ENCODE data around the gene SLC39A13.

Gene SLC39A13

DNA sequence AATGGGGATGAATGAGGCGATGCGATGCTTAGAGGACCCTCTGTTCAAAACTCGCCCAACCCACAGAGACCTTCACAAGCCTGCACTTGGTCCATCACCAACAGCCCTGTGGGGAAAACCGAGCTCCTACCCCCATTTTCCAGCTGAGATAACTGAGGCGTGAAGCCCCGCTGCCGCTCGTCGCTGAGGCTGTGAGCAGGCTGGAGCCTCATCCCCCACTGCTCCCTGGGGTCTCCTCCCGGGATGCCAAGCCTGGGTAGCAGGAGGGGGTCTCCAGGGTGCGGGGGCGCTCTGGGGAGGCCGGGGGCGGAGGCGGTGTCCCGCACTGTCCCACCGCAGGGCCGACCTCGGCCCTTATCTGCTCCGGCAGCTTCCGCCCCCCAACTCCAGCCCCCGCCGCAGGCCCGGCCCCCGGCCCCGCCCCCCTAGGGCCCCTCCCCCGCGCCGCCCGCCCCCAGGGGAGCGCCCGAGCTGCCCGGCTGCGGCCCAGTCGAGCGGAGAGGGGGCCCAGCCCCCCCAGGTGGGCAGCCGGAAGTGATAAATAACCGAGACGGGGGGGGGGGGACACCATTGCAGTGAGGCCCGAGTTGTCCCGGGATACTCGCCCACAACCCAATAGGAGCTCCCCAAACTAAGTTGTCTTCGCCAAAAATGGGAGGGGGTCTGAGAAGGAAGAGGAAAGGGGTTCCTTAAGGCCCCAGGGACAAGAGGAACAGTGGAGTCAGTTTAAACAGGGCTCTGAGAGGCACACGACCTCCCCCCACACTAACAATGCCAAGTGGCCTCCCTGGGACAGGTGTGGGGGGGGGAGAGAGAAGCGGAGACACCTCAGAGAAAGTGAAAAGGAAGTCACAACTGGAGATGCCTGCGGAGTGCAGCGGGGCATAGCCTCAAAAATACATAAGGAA is 8.3 kb upstream of the SLC39A13 start:
- H3K27me3 ChIP-seq (ENCODE audit: insufficient read depth, poor library complexity, severe bottlenecking), result no peaks in the 10 kb centered on the region
- peak in 1 of 2 experiments; percentile 37 for DNase-seq (ENCODE audit: low read depth in 1 of 2, low spot score in 1 of 2)
- peak overlapping the region; percentile 21 for H3K4me3 ChIP-seq (replicated peaks; ENCODE audit: insufficient read depth, low read length)
- H3K27ac ChIP-seq (replicated peaks), result peak overlapping the region; percentile 67
- TF ChIP-seq SPI1 (IDR thresholded peaks at IDR 0.05; ENCODE audit: borderline replicate concordance, low read depth) (no peak), POLR2AphosphoS5 (IDR thresholded peaks at IDR 0.05; ENCODE audit: low read depth) (no peak; the same call in 1 of the 2 replicates), GABPA (IDR thresholded peaks at IDR 0.05; ENCODE audit: low read depth) (no peak)
- TF ChIP-seq, protein P1, sequence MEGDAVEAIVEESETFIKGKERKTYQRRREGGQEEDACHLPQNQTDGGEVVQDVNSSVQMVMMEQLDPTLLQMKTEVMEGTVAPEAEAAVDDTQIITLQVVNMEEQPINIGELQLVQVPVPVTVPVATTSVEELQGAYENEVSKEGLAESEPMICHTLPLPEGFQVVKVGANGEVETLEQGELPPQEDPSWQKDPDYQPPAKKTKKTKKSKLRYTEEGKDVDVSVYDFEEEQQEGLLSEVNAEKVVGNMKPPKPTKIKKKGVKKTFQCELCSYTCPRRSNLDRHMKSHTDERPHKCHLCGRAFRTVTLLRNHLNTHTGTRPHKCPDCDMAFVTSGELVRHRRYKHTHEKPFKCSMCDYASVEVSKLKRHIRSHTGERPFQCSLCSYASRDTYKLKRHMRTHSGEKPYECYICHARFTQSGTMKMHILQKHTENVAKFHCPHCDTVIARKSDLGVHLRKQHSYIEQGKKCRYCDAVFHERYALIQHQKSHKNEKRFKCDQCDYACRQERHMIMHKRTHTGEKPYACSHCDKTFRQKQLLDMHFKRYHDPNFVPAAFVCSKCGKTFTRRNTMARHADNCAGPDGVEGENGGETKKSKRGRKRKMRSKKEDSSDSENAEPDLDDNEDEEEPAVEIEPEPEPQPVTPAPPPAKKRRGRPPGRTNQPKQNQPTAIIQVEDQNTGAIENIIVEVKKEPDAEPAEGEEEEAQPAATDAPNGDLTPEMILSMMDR (IDR thresholded peaks at IDR 0.05; ENCODE audit: insufficient read depth, low read length), result no peak
- TF ChIP-seq, protein P2, sequence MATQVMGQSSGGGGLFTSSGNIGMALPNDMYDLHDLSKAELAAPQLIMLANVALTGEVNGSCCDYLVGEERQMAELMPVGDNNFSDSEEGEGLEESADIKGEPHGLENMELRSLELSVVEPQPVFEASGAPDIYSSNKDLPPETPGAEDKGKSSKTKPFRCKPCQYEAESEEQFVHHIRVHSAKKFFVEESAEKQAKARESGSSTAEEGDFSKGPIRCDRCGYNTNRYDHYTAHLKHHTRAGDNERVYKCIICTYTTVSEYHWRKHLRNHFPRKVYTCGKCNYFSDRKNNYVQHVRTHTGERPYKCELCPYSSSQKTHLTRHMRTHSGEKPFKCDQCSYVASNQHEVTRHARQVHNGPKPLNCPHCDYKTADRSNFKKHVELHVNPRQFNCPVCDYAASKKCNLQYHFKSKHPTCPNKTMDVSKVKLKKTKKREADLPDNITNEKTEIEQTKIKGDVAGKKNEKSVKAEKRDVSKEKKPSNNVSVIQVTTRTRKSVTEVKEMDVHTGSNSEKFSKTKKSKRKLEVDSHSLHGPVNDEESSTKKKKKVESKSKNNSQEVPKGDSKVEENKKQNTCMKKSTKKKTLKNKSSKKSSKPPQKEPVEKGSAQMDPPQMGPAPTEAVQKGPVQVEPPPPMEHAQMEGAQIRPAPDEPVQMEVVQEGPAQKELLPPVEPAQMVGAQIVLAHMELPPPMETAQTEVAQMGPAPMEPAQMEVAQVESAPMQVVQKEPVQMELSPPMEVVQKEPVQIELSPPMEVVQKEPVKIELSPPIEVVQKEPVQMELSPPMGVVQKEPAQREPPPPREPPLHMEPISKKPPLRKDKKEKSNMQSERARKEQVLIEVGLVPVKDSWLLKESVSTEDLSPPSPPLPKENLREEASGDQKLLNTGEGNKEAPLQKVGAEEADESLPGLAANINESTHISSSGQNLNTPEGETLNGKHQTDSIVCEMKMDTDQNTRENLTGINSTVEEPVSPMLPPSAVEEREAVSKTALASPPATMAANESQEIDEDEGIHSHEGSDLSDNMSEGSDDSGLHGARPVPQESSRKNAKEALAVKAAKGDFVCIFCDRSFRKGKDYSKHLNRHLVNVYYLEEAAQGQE (IDR thresholded peaks at IDR 0.05; ENCODE audit: insufficient replicate concordance, low read depth), result no peak

DNA sequence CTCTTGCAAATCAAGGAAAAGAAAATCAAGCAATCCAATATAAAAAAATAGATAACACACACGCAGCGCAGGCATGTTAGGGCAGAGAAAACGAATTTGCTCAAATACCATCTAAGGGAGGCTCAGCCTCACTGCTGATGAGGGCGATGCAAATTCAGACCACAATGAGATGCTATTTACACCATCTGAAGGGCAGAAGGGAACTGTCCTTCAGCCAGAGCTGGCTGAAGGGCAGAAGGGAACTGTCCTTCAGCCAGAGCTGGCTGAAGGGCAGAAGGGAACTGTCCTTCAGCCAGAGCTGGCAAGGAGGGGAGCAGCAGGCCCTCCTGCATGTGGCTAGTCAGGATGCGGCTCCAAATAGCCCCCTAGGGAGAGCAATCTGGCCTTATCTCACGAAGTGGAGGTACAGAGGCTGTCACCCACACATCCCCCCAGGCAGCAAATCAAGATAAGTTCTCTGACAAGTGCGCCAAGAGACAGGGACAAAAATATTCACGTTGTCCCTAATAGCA is 7.6 kb upstream of the SLC39A13 start:
- H3K4me3 ChIP-seq (replicated peaks; ENCODE audit: insufficient read depth, low read length), result no peak overlapping the region
- DNase-seq (ENCODE audit: low read depth in 1 of 2, low spot score in 1 of 2), result no peak
- TF ChIP-seq POLR2AphosphoS5 (IDR thresholded peaks at IDR 0.05; ENCODE audit: low read depth), result 0 out of 2 replicates have a peak, but pooled peaks have one; percentile 6
- TF ChIP-seq, protein P2 (IDR thresholded peaks at IDR 0.05; ENCODE audit: insufficient replicate concordance, low read depth), result peak; percentile 40
- TF ChIP-seq, protein P1 (IDR thresholded peaks at IDR 0.05; ENCODE audit: insufficient read depth, low read length), result no peak
- no peaks in the 10 kb centered on the region for H3K27me3 ChIP-seq (ENCODE audit: insufficient read depth, poor library complexity, severe bottlenecking)
- peak overlapping the region; percentile 67 for H3K27ac ChIP-seq (replicated peaks)

DNA sequence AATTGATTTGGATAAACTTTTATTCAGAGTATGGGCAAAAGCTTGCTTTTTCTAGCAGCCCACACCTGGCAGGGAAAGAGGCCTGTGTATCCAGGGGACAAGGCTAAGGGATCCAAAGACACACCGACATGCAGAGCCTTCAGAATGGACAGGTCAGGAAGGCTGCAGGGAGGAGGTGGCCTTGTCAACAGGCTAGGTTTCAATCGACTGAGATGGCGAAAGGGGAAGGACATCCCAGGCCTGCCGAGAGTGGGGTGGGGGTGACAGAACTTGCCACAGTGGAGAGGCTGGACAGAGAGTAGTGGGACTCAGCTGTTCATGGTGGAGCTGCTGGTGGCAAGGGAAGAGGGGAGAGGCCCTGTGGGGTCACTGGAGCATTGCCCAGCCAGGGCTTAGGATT is 5.3 kb upstream of the SLC39A13 start:
- TF ChIP-seq, protein P1 (IDR thresholded peaks at IDR 0.05; ENCODE audit: insufficient read depth, low read length), result no peak
- TF ChIP-seq POLR2AphosphoS5 (IDR thresholded peaks at IDR 0.05; ENCODE audit: low read depth) (no peak), SPI1 (IDR thresholded peaks at IDR 0.05; ENCODE audit: borderline replicate concordance, low read depth) (no peak), GABPA (IDR thresholded peaks at IDR 0.05; ENCODE audit: low read depth) (no peak)
- TF ChIP-seq, protein P2 (IDR thresholded peaks at IDR 0.05; ENCODE audit: insufficient replicate concordance, low read depth), result no peak
- no peak for DNase-seq (ENCODE audit: low read depth in 1 of 2, low spot score in 1 of 2)
- H3K4me3 ChIP-seq (replicated peaks; ENCODE audit: insufficient read depth, low read length), result no peak overlapping the region
- no peaks in the 10 kb centered on the region for H3K27me3 ChIP-seq (ENCODE audit: insufficient read depth, poor library complexity, severe bottlenecking)
- H3K27ac ChIP-seq (replicated peaks), result peak overlapping the region; percentile 6; the same call in 1 of the 2 replicates

All from HL-60 (cell line).